ENCODE measurements around the gene RND2.

The RND2 gene

DNA sequence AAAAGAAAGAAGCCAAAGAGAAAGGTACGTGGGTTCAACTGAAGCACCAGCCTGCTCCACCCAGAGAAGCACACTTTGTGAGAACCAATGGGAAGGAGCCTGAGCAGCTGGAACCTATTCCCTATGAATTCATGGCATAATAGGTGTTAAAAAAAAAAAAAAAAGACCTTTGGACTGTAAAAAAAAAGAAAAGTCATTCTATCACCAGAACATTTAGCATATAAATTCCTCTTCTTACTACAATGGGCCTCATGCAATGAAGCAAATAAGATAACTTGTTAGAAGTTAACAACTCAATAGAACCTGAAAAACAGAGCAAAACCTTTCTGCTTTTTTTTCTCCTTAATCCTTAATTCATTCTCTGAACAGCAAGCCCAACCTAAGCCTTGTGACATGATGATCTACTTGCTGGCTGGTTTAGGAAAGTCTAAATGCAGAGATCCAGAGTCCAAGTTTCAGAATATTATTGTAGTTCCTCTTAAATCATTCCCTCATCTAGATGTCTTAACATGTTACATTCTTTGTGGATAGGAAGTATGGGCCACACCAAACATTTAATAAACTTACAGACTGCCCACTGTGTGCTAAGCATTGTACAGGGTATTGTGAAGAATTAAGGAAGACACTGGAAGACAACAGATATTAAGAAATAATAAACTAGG is 54.7 kb downstream of the RND2 start:
- no peak for DNase-seq

Data from activated CD4-positive, CD25-positive, alpha-beta regulatory T cell (primary cell).